H9 (cell line): ENCODE measurements around the gene C19orf47. TPM values are rescaled to one million over a fixed set of nuclear protein-coding genes. Genes with fewer than 3 reads are reported as not detected.

Experiments used
- DNase-seq: peaks from one replicate; pipeline ENCODE4 v3.0.0-alpha.2; 2017
- H2AFZ ChIP-seq: one replicate; pipeline ENCODE4 v1.6.1; 2013; ENCODE audit warnings: mild to moderate bottlenecking, low read length, control low read depth, moderate library complexity
- H2AK5ac ChIP-seq: 2 replicates; pipeline ENCODE4 v1.6.1; 2013; ENCODE audit warnings: low read length, control low read depth, mixed read lengths; ENCODE audit not compliant: insufficient read length
- H2BK120ac ChIP-seq: one replicate; pipeline ENCODE4 v1.6.1; 2013; ENCODE audit warnings: low read depth, mild to moderate bottlenecking, low read length, control low read depth, inconsistent platforms; ENCODE audit not compliant: poor library complexity, severe bottlenecking
- H2BK12ac ChIP-seq: 2 replicates; pipeline ENCODE4 v1.6.1; 2013; ENCODE audit warnings: low read length, control low read depth, mixed read lengths, low read depth; ENCODE audit not compliant: insufficient read length
- H2BK15ac ChIP-seq: 2 replicates; pipeline ENCODE4 v1.6.1; 2013; ENCODE audit warnings: low read depth, low read length, control low read depth
- H2BK20ac ChIP-seq: one replicate; pipeline ENCODE4 v1.6.1; 2013; ENCODE audit warnings: low read depth, mild to moderate bottlenecking, low read length, control low read depth, inconsistent platforms; ENCODE audit not compliant: poor library complexity, severe bottlenecking
- H2BK5ac ChIP-seq: 2 replicates; pipeline ENCODE4 v1.6.1; 2013; ENCODE audit warnings: low read length, control low read depth, mixed read lengths; ENCODE audit not compliant: insufficient read length
- H3K14ac ChIP-seq: 2 replicates; pipeline ENCODE4 v1.6.1; 2013; ENCODE audit warnings: low read length, control low read depth; ENCODE audit not compliant: insufficient read depth
- H3K18ac ChIP-seq: 2 replicates; pipeline ENCODE4 v1.6.1; 2013; ENCODE audit warnings: low read depth, mild to moderate bottlenecking, mixed read lengths, low read length, control low read depth; ENCODE audit not compliant: insufficient read length
- H3K23ac ChIP-seq: 2 replicates; pipeline ENCODE4 v1.6.1; 2013; ENCODE audit warnings: low read length, control low read depth, mixed read lengths, low read depth; ENCODE audit not compliant: insufficient read length
- H3K23me2 ChIP-seq: 2 replicates; pipeline ENCODE4 v1.6.1; 2013; ENCODE audit warnings: low read depth, mild to moderate bottlenecking, mixed read lengths, low read length, control low read depth; ENCODE audit not compliant: insufficient read length, poor library complexity, severe bottlenecking
- H3K27ac ChIP-seq: 2 replicates; pipeline ENCODE4 v1.5.1; 2013; ENCODE audit warnings: low read length, control low read depth, mixed read lengths, low read depth; ENCODE audit not compliant: insufficient read length
- H3K27me3 ChIP-seq: 2 replicates; pipeline ENCODE4 v1.6.1; 2013; ENCODE audit warnings: low read length, control low read depth, inconsistent platforms; ENCODE audit not compliant: insufficient read depth
- H3K4ac ChIP-seq: 2 replicates; pipeline ENCODE4 v1.6.1; 2013; ENCODE audit warnings: low read depth, mild to moderate bottlenecking, control low read depth, inconsistent platforms, low read length, moderate library complexity
- H3K4me1 ChIP-seq: 2 replicates; pipeline ENCODE4 v1.6.1; 2013; ENCODE audit warnings: low read length, control low read depth, inconsistent platforms; ENCODE audit not compliant: insufficient read depth
- H3K4me2 ChIP-seq: 2 replicates; pipeline ENCODE4 v1.6.1; 2013; ENCODE audit warnings: low read length, control low read depth, mixed read lengths; ENCODE audit not compliant: insufficient read length, insufficient read depth
- H3K56ac ChIP-seq: 2 replicates; pipeline ENCODE4 v1.6.1; 2013; ENCODE audit warnings: low read depth, mild to moderate bottlenecking, mixed read lengths, low read length, control low read depth; ENCODE audit not compliant: insufficient read length
- H3K79me1 ChIP-seq: 2 replicates; pipeline ENCODE4 v1.6.1; 2013; ENCODE audit warnings: low read depth, mild to moderate bottlenecking, moderate library complexity, low read length, control low read depth, inconsistent platforms; ENCODE audit not compliant: insufficient read depth, poor library complexity, severe bottlenecking
- H3K79me2 ChIP-seq: 2 replicates; pipeline ENCODE4 v1.6.1; 2013; ENCODE audit warnings: low read length, control low read depth, inconsistent platforms; ENCODE audit not compliant: insufficient read depth
- H3K9ac ChIP-seq: 2 replicates; pipeline ENCODE4 v1.6.1; 2013; ENCODE audit warnings: low read length, control low read depth, mixed read lengths; ENCODE audit not compliant: insufficient read length; ENCODE audit errors: extremely low read depth
- H3K9me3 ChIP-seq: one replicate; pipeline ENCODE4 v1.6.1; 2013; ENCODE audit warnings: low read depth, low read length, inconsistent platforms; ENCODE audit not compliant: control insufficient read depth
- H3T11ph ChIP-seq: one replicate; pipeline ENCODE4 v1.6.1; 2013; ENCODE audit warnings: mild to moderate bottlenecking, low read length, control low read depth, inconsistent platforms
- H4K20me1 ChIP-seq: one replicate; pipeline ENCODE4 v1.6.1; 2013; ENCODE audit not compliant: control insufficient read depth, insufficient read length, insufficient read depth
- H4K5ac ChIP-seq: 2 replicates; pipeline ENCODE4 v1.6.1; 2013; ENCODE audit warnings: low read depth, mild to moderate bottlenecking, mixed read lengths, low read length, control low read depth; ENCODE audit not compliant: insufficient read length
- H4K8ac ChIP-seq: replicated peaks from 2 replicates; pipeline ENCODE4 v1.6.1; 2013; ENCODE audit warnings: low read length, control low read depth, mixed read lengths, low read depth; ENCODE audit not compliant: insufficient read length
- H4K91ac ChIP-seq: 2 replicates; pipeline ENCODE4 v1.6.1; 2013; ENCODE audit warnings: low read depth, mild to moderate bottlenecking, moderate library complexity, mixed read lengths, low read length, control low read depth; ENCODE audit not compliant: insufficient read length
- H3K27ac Mint-ChIP-seq, 3 experiments: 2 replicates in 2 of 3; 3 replicates in 1 of 3; pipeline ENCODE4 v1.8.0; 2020 to 2021; ENCODE audit warnings: mixed read lengths in 3 of 3, mild to moderate bottlenecking in 1 of 3, moderate library complexity in 1 of 3
- H3K27me3 Mint-ChIP-seq: 2 replicates; pipeline ENCODE4 v1.8.0; 2021; ENCODE audit warnings: low read depth, mild to moderate bottlenecking, moderate library complexity, mixed read lengths
- H3K36me3 Mint-ChIP-seq, 3 experiments: 2 replicates in 2 of 3; 3 replicates in 1 of 3; pipeline ENCODE4 v1.8.0; 2020 to 2021; ENCODE audit warnings: low read depth in 3 of 3, mixed read lengths in 3 of 3; ENCODE audit not compliant: insufficient read depth in 1 of 3
- H3K4me1 Mint-ChIP-seq, 2 experiments: 2 replicates each; pipeline ENCODE4 v1.8.0; 2020; ENCODE audit warnings: mixed read lengths in 2 of 2
- H3K4me3 Mint-ChIP-seq, 2 experiments: 2 replicates in 1 of 2; 3 replicates in 1 of 2; pipeline ENCODE4 v1.8.0; 2020 to 2021; ENCODE audit warnings: mild to moderate bottlenecking in 2 of 2, mixed read lengths in 2 of 2, moderate library complexity in 1 of 2
- H3K9me3 Mint-ChIP-seq, 2 experiments: 2 replicates in 1 of 2; 3 replicates in 1 of 2; pipeline ENCODE4 v1.8.0; 2020; ENCODE audit warnings: mild to moderate bottlenecking in 2 of 2, mixed read lengths in 2 of 2, moderate library complexity in 1 of 2
- CTCF ChIP-seq: fragments of 200-600 bp; sonication (generic); conservative IDR thresholded peaks from 3 replicates; pipeline ENCODE4 v1.8.0; 2021; ENCODE audit warnings: antibody characterized with exemption, mild to moderate bottlenecking
- WGBS: extraction: QIAGEN DNeasy Blood & Tissue Kit; methylation state at CpG from one replicate; pipeline ENCODE4 v1.1.7; 2013; ENCODE audit warnings: missing lambda C conversion rate, low lambda C conversion rate, mixed read lengths; ENCODE audit not compliant: insufficient read length; ENCODE audit errors: extremely low coverage; 5-methylcytosine and 5-hydroxymethylcytosine counted together
- total RNA-seq: library from RNA; stranded (reverse); gene quantifications from 2 replicates; pipeline ENCODE4 v1.2.1, GENCODE V29; 2021

The C19orf47 gene
- total RNA-seq, 1 experiment from 2014 or later = 19.4 TPM

- no peaks in the 10 kb centered on the region for H3K27me3 ChIP-seq
- peak overlapping the region; percentile 25 to 74 (median 44); a peak in 4 of 7 replicates for H3K27ac Mint-ChIP-seq
- no peak overlapping the region for H4K8ac ChIP-seq
- no peak overlapping the region for H4K5ac ChIP-seq
- DNase-seq = peak; percentile 93
- no peak overlapping the region for H2BK12ac ChIP-seq
- H3K79me1 ChIP-seq = no peaks in the 10 kb centered on the region
- no peak for TF ChIP-seq CTCF
- H3K9me3 Mint-ChIP-seq = no peaks in the 10 kb centered on the region
- no peak overlapping the region for H3K18ac ChIP-seq
- WGBS = no CpG with 5 or more reads among the region's 28 CpGs
- no peak overlapping the region for H2BK5ac ChIP-seq
- H3T11ph ChIP-seq = no peak overlapping the region
- H3K56ac ChIP-seq = no peak overlapping the region
- no peak overlapping the region for H2AFZ ChIP-seq
- peak overlapping the region; percentile 71 for H3K4me2 ChIP-seq
- no peak overlapping the region for H3K23ac ChIP-seq
- peaks cover 12 to 34% (median 29%) of the 10 kb centered on the region in 3 experiments for H3K36me3 Mint-ChIP-seq
- no peak overlapping the region for H2BK120ac ChIP-seq
- H3K4me1 Mint-ChIP-seq = peaks cover 18 to 27% of the 10 kb centered on the region in 2 experiments
- no peaks in the 10 kb centered on the region for H4K20me1 ChIP-seq
- H4K91ac ChIP-seq = no peak overlapping the region
- peaks cover 7% of the 10 kb centered on the region for H3K23me2 ChIP-seq
- peak overlapping the region; percentile 70 to 87 for H3K4me3 Mint-ChIP-seq
- no peaks in the 10 kb centered on the region; the same call in 1 of the 2 replicates for H3K27me3 Mint-ChIP-seq
- no peak overlapping the region for H2AK5ac ChIP-seq
- H2BK15ac ChIP-seq = no peak overlapping the region
- no peak overlapping the region for H3K27ac ChIP-seq
- H3K14ac ChIP-seq = no peak overlapping the region; the same call in 1 of the 2 replicates
- H3K4ac ChIP-seq = no peak overlapping the region
- H3K79me2 ChIP-seq = no peaks in the 10 kb centered on the region
- H3K9me3 ChIP-seq = no peaks in the 10 kb centered on the region
- no peaks in the 10 kb centered on the region for H3K4me1 ChIP-seq
- H2BK20ac ChIP-seq = no peak overlapping the region
- H3K9ac ChIP-seq = peak overlapping the region; percentile 55
Measured at GRCh38 chr19:40365613-40366401, 17.6 kb upstream of the C19orf47 start.
